Measurements from ENCODE around the gene DIPK1C. TPM values are rescaled to one million over a fixed set of nuclear protein-coding genes. Genes with fewer than 3 reads are reported as not detected.

Gene DIPK1C
- total and polyA plus RNA-seq, 10 of the 15 experiments (the other 5 are each of a cell fraction or from before 2014, with no cell fraction given) = not detected

DNA sequence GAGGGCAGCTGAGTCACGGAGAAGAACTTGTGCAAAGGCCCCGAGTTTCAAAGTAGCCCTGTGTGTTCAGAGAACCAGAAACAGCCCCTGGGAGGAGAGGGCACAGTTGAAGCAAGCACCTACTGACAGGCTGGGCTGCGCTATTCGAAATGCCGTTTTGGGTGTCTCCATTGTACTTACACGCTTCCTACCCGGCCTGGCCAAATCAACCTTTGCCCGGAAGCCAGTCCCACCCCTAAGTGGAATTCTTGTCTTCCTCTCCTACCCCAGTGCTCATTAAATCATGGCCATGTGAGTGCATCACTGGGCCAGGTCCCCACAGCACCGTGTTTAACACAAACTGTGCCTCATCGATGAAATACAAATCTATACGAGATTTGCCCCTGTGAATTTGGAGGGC, 6.0 kb downstream of the DIPK1C start:
- no peaks in the 10 kb centered on the region for H3K9me3 ChIP-seq (replicated peaks; ENCODE audit: control insufficient read depth, insufficient read depth, low read length)
- BruUV-seq (replicated peaks) = no TSS peak
- FAIRE-seq (no peak), DNase-seq (ENCODE audit: low read depth, low spot score) (no peak), ATAC-seq (no peak)
- in situ Hi-C loops (cut with MboI) (no loop called here), intact Hi-C loops (cut with micrococcal nuclease; ENCODE audit: unreplicated experiment) (no loop called here)
- no peak overlapping the region for H3K27ac ChIP-seq (ENCODE audit: control insufficient read depth, insufficient read depth)
- H3K4me1 ChIP-seq (ENCODE audit: control insufficient read depth, insufficient read depth, low read length) = no peaks in the 10 kb centered on the region
- ChIA-PET CTCF (no interaction called here), RAD21 (ENCODE audit: unreplicated experiment) (no interaction called here), SMC1A (ENCODE audit: uncharacterized antibody, unreplicated experiment) (interaction anchor here (1.0 kb wide), 1 partner anchor 101 kb away, joined by 3 read pairs; no protein-coding TSS in a partner anchor), POLR2A (no interaction called here)
- no peaks in the 10 kb centered on the region for H3K36me3 ChIP-seq (ENCODE audit: control insufficient read depth in 2 of 2, insufficient read depth in 2 of 2, low read length in 1 of 2)
- H2AFZ ChIP-seq (ENCODE audit: control insufficient read depth, low read depth, low read length) = no peak overlapping the region
- TF ChIP-seq RFX5 (IDR thresholded peaks at IDR 0.05; ENCODE audit: low read depth, low read length) = no peak
- TF ChIP-seq, protein P1, sequence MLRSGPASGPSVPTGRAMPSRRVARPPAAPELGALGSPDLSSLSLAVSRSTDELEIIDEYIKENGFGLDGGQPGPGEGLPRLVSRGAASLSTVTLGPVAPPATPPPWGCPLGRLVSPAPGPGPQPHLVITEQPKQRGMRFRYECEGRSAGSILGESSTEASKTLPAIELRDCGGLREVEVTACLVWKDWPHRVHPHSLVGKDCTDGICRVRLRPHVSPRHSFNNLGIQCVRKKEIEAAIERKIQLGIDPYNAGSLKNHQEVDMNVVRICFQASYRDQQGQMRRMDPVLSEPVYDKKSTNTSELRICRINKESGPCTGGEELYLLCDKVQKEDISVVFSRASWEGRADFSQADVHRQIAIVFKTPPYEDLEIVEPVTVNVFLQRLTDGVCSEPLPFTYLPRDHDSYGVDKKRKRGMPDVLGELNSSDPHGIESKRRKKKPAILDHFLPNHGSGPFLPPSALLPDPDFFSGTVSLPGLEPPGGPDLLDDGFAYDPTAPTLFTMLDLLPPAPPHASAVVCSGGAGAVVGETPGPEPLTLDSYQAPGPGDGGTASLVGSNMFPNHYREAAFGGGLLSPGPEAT (IDR thresholded peaks at IDR 0.05; ENCODE audit: low read depth) = no peak
- TF ChIP-seq ASH2L (IDR thresholded peaks at IDR 0.05; ENCODE audit: borderline replicate concordance, low read depth) = no peak
- TF ChIP-seq, protein P2, sequence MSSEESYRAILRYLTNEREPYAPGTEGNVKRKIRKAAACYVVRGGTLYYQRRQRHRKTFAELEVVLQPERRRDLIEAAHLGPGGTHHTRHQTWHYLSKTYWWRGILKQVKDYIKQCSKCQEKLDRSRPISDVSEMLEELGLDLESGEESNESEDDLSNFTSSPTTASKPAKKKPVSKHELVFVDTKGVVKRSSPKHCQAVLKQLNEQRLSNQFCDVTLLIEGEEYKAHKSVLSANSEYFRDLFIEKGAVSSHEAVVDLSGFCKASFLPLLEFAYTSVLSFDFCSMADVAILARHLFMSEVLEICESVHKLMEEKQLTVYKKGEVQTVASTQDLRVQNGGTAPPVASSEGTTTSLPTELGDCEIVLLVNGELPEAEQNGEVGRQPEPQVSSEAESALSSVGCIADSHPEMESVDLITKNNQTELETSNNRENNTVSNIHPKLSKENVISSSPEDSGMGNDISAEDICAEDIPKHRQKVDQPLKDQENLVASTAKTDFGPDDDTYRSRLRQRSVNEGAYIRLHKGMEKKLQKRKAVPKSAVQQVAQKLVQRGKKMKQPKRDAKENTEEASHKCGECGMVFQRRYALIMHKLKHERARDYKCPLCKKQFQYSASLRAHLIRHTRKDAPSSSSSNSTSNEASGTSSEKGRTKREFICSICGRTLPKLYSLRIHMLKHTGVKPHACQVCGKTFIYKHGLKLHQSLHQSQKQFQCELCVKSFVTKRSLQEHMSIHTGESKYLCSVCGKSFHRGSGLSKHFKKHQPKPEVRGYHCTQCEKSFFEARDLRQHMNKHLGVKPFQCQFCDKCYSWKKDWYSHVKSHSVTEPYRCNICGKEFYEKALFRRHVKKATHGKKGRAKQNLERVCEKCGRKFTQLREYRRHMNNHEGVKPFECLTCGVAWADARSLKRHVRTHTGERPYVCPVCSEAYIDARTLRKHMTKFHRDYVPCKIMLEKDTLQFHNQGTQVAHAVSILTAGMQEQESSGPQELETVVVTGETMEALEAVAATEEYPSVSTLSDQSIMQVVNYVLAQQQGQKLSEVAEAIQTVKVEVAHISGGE (CRISPR knock-in tag; IDR thresholded peaks at IDR 0.05) = no peak
- TF ChIP-seq SUPT20H (IDR thresholded peaks at IDR 0.05; ENCODE audit: borderline replicate concordance, control insufficient read depth, low read depth, low read length) = no peak
- TF ChIP-seq NR2C1 (IDR thresholded peaks at IDR 0.05) = no peak
- no peak for TF ChIP-seq SIX5 (IDR thresholded peaks at IDR 0.05; ENCODE audit: low read depth, low read length, severe bottlenecking)
- no peak for TF ChIP-seq KDM1A (IDR thresholded peaks at IDR 0.05; ENCODE audit: borderline replicate concordance)
- no peak for TF ChIP-seq STAT1 (conservative IDR thresholded peaks at IDR 0.05)
- TF ChIP-seq ZNF622 (IDR thresholded peaks at IDR 0.05) = no peak
- TF ChIP-seq ZSCAN29 (IDR thresholded peaks at IDR 0.05) = no peak
- no peak for TF ChIP-seq POU2F2 (IDR thresholded peaks at IDR 0.05; ENCODE audit: borderline replicate concordance, low read depth, low read length)
- TF ChIP-seq, protein P3, sequence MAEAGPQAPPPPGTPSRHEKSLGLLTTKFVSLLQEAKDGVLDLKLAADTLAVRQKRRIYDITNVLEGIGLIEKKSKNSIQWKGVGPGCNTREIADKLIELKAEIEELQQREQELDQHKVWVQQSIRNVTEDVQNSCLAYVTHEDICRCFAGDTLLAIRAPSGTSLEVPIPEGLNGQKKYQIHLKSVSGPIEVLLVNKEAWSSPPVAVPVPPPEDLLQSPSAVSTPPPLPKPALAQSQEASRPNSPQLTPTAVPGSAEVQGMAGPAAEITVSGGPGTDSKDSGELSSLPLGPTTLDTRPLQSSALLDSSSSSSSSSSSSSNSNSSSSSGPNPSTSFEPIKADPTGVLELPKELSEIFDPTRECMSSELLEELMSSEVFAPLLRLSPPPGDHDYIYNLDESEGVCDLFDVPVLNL (IDR thresholded peaks at IDR 0.05; ENCODE audit: low read depth, low read length) = no peak
- no peak for TF ChIP-seq ESRRA (IDR thresholded peaks at IDR 0.05; ENCODE audit: low read length)
- no peak overlapping the region for H3K4me3 ChIP-seq
- no peak overlapping the region for H3K4me2 ChIP-seq (ENCODE audit: control insufficient read depth, insufficient read depth)
- peaks cover 4 to 7% of the 10 kb centered on the region in 2 experiments for H3K27me3 ChIP-seq (replicated peaks in 1 of 2; ENCODE audit: control insufficient read depth in 2 of 2, insufficient read depth in 2 of 2, low read length in 1 of 2)
- H3K79me2 ChIP-seq (ENCODE audit: control insufficient read depth, insufficient read depth, low read length) = no peaks in the 10 kb centered on the region
- no peak overlapping the region for H3K9ac ChIP-seq (ENCODE audit: control insufficient read depth, insufficient read depth, low read length)
- 39% methylated on average over 10 of the region's 11 CpGs for WGBS (ENCODE audit: insufficient coverage, insufficient replicate concordance, low lambda C conversion rate, missing lambda C conversion rate)
- H4K20me1 ChIP-seq (ENCODE audit: control insufficient read depth, insufficient read depth) = no peaks in the 10 kb centered on the region
